Activated CD4-positive, CD25-positive, alpha-beta regulatory T cell treated with anti-CD3 and anti-CD28 coated beads, Interleukin-2, amount 50 U/mL, for 72 hours (primary cell): Measurements from ENCODE around the gene PRKCSH.
"Not testable (repeated sequence)": the region's sequence is repeated elsewhere in the genome, so short reads cannot be mapped to it uniquely, and the experiment has no call there.

Experiments used
- DNase-seq: peaks from one replicate; pipeline ENCODE4 v3.0.0; 2021

PRKCSH gene

DNA sequence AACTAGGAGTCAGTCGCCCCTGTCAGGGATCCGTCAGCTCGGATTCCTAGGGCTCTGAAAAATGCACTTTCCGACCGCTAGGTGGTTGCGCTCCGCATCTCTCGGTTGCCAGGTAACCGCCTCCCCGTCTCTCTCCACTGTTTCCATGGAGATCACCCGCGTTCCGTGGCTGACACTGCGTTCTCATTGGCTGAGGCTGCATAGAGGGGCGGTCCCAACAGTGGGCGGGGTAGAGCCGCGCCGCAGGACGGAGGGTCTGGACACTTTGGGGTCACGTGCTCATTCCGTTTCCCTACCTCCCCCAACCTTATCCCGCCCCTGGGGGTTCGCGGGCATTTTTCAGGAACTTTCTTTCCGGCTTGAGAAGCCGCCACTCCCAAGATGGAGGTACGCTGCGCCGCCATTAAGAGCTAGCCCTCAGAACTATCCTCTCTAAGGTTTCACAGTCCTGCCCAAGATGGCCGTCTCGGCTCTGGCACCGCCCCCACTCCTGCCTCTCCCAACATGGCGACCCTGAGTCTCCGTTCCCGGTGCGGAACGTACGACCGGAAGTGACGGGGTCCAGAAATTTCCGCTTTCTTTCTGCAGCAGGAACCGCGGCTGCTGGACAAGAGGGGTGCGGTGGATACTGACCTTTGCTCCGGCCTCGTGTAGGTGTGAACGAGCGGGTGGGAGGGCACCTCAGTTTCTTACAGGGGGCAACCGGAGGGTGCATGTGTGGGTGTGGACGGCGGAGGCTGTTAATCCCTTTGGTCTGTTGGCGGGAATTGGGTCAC, at the start of gene PRKCSH, which contains the start of gene ODAD3:
Gene PRKCSH (plus strand): TSS at position 579 of the 776 bp plus-strand sequence. CDS start 483 bp downstream, outside the sequence.
Gene ODAD3 (minus strand): TSS at position 65 of the 776 bp plus-strand sequence. CDS start 105 bp downstream, outside the sequence.
- DNase-seq = peak; percentile 96

DNA sequence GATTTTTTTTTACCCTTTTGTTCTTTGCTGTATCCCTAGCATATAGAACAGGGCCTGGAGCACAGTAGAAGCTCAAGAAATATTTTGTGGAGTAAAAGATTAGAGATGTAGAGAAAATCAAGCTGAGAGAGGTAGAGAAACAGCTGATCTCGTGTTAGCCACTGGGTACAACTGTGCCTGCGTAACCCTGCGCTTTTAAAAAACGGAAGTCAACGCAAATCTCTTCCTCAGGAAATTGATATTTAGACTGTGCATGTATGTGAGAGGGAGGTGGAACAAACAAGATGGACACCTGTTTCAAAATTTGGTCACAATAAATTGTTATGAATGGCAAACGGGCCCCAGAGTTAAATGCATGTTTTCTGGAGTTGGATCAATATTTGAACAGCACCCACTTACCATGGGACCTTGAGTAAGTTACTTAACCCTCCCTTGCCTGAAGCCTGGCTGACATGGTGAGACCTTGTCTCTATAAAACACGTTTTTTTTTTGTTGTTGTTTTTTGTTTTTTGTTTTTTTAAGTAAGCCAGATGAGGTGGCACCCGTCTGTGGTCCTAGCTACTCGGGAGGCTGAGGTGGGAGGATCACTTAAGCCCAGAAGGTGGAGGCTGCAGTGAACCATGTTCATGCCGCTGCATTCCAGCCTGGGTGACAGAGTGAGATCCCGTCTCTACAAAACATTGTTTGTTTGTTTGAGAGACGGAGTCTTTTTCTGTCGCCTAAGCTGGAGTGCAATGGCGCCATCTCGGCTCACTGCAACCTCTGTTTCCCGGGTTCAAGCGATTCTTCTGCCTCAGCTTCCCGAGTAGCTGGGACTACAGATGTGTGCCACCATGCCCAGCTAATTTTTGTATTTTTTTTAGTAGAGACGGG, 48.0 kb upstream of the PRKCSH start:
- DNase-seq = no peak

- no peak for DNase-seq
Measured at GRCh38 chr19:11390359-11390758, 45.1 kb upstream of the PRKCSH start.

DNA sequence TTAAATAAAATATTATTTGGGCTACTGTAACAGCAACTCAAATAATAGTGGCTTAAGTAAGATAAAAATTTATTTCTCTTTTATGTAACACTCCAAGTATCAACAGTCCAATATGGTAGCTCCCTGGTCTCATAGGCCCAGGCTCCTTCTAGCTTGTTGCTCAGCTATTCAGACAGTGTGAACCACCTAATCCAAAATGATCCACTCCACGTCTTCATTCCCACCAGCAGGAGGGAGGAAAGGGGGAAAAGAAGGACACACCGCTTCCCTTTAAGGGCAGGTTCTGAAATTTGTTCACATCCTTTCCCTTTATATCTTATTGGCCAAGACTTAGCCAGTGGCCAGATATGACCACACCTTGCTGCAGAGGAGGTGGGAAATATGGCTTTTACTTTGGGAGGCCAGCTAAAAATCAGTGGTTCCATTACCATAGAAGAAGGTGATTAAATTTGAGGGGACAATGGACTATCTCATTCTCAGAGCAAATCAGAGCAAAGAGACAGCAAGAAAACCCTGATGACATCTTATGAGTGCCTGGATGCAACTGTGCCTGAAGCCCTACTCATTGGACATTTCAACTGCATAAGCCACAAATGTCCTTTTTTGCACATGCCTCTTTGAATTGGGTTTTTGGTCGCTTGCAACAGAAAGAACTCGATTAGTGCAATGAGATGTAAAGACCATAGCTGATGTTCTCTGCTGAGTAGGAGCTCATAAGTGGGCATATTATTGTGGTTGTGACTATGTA, 44.3 kb upstream of the PRKCSH start:
- DNase-seq = no peak

GRCh38 chr19:11397089-11397610, 38.3 kb upstream of the PRKCSH start:
- DNase-seq = no peak

- DNase-seq = no peak
Measured at GRCh38 chr19:11399667-11400066, 35.8 kb upstream of the PRKCSH start.

- no peak for DNase-seq
Measured at GRCh38 chr19:11400798-11401197, 34.6 kb upstream of the PRKCSH start.

GRCh38 chr19:11401808-11402543, 33.5 kb upstream of the PRKCSH start:
- DNase-seq = no peak

GRCh38 chr19:11404588-11405222, 30.7 kb upstream of the PRKCSH start:
- DNase-seq = no peak

GRCh38 chr19:11405846-11406643, 29.4 kb upstream of the PRKCSH start:
- peak; percentile 34 for DNase-seq

DNA sequence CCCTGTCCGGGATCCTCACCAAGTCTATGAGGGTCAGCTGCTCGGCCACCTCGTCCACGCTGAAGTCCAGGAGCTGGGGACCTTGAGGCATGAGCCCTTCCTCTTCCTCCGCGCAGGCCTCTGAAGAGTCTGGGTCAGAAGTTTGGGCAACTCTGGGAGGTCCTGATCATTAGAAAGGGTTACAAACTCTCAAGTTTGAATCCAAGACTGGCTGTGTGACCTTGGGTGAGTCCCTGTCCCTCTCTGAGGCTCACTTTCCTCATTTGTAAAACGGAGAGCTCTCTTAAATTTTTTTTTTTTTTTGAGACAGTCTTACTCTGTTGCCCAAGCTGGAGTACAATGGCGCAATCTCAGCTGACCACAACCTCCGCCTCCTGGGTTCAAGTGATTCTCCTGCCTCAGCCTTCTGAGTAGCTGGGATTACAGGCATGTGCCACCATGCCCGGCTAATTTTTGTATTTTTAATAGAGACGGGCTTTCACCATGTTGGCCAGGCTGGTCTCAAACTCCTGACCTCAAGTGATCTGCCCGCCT, 28.7 kb upstream of the PRKCSH start:
- not testable (repeated sequence) for DNase-seq

GRCh38 chr19:11408591-11408990, 26.8 kb upstream of the PRKCSH start:
- no peak for DNase-seq

DNA sequence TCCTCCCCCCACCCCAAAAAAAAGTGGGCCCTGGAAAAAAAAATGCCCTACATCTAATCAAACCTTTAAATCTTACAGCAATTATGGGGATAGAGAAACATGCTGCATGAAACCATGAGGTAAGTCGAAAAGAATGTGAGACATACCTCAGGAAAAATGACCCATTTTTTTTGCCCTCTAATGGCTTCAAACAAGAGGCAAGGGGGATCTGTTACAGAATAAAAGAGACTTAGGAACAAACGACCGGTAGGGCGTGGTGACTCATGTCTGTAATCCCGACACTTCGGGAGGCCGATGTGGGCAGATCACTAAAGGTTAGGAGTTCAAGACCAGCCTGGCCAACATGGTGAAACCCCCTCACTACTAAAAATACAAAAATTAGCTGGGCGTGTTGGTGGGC, 24.8 kb upstream of the PRKCSH start:
- DNase-seq = no peak

DNA sequence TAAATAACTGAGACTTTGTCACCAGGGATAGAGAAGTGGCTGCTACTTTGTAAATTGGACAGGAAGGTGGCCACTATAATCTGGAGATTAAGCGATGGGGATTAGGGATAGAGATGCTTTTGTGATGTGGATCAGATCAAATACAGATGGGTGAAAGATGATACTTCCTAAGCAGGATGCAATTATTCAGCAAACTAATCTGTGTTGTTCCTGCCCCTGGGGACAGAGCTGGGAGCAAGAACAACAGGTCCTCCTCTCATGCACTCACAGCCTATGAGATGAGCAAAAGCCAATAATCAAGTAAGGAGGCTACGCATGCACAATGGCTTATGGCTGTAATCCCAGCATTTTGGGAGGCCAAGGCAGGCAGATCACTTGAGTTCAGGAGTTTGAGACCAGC, 20.9 kb upstream of the PRKCSH start:
- DNase-seq = no peak

- DNase-seq = no peak
Measured at GRCh38 chr19:11416346-11417052, 18.9 kb upstream of the PRKCSH start.

GRCh38 chr19:11418094-11418548, 17.3 kb upstream of the PRKCSH start:
- no peak for DNase-seq

DNA sequence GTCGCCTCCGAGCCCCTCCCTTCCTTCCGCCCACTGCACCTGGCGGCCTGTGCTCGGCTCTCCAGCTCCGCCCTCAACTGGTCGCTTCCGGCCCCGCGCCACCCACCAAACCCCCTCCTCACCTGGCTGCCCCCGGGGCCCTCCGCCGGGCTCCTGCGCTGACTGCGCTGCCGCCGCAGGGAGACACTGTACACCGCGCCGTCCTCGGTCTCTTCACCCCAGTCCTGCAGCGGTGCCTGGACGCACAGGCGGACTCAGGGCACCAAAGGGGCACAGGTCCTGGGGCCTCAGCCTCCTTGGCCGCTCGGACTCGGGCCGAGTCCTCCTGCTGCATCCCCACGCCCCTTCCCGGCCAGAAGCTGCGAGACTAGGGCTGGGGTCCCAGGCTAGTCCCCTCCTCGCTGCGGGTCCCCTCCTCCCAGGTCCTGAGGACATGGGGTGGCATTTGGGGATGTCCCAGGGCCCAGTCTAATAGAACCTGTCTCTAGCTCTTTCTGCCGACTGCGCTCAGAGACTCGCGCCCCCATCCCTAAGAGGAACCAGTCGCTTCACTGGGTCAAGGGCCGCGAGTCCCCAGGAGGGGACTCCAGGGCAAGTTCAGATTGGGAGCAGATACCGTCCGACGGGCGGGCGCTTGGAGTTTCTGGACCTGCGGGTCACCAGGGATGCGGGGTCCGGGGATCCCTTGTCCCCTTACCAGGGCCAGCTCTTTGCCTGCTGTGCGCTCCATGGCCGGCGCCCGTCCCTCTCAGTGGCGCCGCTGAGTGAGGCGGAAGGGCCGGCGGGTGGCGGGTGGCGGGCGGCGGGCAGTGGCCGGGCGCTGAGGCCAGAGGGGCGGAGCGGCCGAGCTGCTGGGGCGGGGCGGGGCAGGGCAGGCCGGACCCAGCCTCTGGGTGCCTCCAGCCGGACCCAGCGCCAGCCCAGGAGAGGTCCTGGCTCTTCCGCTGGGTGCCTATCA, 16.6 kb upstream of the PRKCSH start, which contains the start of gene RGL3:
Gene RGL3 (minus strand): TSS at position 766 of the 958 bp plus-strand sequence. CDS start 36 bp downstream, at position 730.
- DNase-seq = no peak
